GM12872 (cell line): Measurements from ENCODE around the gene PLXNB2.

Source experiments
- CTCF ChIP-seq: IDR thresholded peaks from 3 replicates; pipeline ENCODE4 v1.5.1; 2011; ENCODE audit warnings: low read depth, mild to moderate bottlenecking, low read length, moderate library complexity; ENCODE audit not compliant: insufficient read depth

Gene PLXNB2

GRCh38 chr22:50287731-50288130 is 19.7 kb downstream of the PLXNB2 start:
- no peak for TF ChIP-seq CTCF

DNA sequence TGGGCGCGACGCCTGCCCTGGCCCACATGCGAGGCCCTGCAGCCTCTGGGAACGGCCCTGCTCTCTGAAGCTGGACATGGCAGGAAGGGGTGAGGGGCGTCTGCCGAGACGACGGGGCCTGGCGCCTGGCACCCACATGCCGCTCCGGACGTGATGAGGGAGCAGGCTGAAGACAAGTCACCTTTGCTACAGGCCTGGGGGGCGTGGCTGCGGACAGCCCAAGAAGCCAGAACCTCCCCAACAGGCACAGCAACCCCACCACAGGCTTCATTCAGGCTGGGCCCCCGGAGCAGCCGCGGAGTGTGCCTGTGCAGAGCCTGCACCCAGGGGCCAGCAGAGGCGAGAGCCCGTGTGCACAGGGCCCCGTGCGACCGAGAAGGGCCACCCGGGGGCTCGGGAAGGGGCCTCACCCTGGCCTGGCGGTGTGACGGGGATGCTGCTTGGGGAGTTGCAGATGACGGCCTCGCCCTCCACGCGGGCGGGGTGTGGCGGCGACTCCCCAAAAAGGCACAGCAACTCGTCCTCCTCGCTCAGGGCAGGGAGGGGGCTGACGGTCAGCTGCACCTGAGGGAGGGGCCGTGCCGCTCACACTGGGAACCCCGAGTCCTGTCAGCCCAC is 20.6 kb downstream of the PLXNB2 start:
- no peak for TF ChIP-seq CTCF

DNA sequence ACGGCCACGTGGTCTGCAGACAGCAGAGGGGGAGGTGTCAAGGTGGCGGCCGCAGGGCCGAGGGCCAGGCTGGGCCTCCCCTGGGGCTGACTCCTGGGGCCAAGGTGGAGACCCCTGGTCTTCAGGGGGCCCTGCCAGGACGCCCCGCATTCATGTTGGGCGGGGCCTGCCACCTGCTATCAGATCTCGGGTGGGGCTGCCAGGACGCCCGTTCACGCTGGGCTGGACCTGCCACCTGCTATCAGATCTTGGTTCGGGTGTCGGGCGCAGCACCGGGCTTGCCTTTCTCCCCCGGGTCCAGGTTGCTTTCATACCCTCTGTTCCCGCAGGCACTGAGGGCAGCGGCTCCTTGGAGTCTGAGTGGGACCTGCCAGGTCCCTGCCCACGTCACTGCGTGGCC is 21.2 kb downstream of the PLXNB2 start:
- no peak for TF ChIP-seq CTCF

DNA sequence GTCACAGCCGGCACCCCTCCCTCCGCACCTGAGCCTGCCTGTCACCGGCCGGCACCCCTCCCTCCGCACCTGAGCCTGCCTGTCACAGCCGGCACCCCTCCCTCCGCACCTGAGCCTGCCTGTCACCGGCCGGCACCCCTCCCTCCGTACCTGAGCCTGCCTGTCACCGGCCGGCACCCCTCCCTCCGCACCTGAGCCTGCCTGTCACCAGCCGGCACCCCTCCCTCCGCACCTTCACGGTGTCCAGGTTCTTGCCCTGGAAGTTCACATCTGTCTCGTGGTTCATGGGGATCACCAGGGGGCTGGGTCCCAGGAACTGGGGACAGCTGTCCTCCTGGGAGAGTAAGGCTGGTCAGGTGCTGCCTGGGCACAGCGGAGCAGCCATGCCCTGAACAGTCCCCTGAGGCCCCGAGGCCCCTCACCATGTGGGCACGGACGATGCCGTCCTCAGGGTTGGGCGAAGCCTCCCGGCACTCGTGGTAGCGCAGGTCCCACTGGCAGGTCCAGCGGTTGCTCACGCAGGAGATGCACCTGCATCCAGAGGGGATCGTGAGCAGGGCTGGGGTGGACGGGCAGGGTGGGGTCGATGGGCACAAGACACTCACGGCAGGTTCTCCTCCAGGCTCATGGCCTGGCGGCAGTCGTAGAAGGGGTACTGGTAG is 21.7 kb downstream of the PLXNB2 start:
- TF ChIP-seq CTCF = no peak

DNA sequence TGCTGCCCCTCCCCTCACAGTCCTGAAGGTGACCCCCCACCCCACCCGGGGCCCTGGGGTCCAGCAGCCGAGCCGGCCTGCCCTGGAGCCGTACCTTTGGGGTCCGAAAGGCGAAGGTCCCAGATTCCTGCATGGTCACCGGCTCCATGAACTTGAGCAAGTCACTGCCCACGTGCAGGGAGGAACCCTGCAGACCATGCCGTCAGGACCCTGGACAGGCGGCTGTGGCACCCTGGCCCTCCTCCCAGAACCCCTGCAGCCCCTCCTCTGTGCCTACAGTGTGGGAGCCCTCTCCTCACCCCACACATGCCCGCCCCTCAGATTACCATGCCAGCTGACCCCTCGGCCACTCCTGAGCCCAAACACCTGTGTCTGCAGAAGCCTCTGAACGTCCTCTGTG is 23.0 kb downstream of the PLXNB2 start:
- no peak for TF ChIP-seq CTCF

DNA sequence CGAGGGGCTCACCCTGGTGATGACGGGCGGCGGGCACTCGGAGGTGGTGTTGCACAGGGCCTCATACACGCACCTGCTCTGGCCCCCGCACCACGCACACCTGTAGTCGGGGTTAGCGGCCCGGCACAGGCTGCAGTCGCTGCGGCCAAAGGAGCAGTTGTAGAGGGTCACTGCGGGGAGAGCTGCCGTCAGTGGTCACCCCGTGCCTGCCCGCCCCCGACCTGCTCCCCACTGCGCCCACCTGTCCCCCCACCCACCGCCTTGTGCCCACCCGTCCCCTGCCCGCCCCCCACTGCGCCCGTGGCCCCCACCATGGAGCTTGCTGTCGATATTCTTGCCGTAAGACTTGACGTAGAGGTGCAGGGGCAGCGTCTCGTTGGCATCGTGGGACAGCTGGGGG is 23.6 kb downstream of the PLXNB2 start:
- TF ChIP-seq CTCF = no peak

- no peak for TF ChIP-seq CTCF
These were observed 24.9 kb downstream of the PLXNB2 start for GRCh38 chr22:50282361-50283155.
